ENCODE data around the gene PLCD4.

PLCD4 gene

GRCh38 chr2:218662377-218662776 lies 54.7 kb downstream of the PLCD4 start:
- ATAC-seq (replicated peaks) = no peak
- H3K27me3 Mint-ChIP-seq = no peaks in the 10 kb centered on the region
- H3K4me1 Mint-ChIP-seq (ENCODE audit: low read depth in 2 of 2) = peaks cover 25 to 27% of the 10 kb centered on the region in 2 donors
- no peak overlapping the region for H3K4me3 Mint-ChIP-seq
- no peaks in the 10 kb centered on the region for H3K9me3 Mint-ChIP-seq
- H3K27ac Mint-ChIP-seq = peak overlapping the region in 1 of 2 donors; percentile 80
- DNase-seq = no peak
- H3K36me3 Mint-ChIP-seq (ENCODE audit: insufficient read depth) = peaks cover 58% of the 10 kb centered on the region

DNA sequence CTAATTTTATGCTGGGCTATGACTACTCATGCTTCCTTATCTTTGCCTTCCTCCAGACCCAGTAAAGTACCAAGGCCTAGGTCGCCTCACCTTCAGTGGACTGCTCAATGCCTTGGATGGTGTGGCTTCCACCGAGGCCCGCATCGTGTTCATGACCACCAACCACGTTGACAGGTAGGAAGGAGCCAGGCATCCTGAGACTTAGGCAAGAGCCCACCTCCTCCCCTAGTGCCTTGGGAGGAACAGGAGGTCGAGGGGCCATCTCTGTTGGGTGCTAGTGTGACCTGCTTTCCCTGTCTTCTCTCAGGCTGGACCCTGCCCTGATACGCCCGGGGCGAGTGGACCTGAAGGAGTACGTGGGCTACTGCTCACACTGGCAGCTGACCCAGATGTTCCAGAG lies 55.1 kb downstream of the PLCD4 start:
- H3K4me3 Mint-ChIP-seq = no peak overlapping the region
- no peaks in the 10 kb centered on the region for H3K27me3 Mint-ChIP-seq
- H3K36me3 Mint-ChIP-seq (ENCODE audit: insufficient read depth) = peaks cover 60% of the 10 kb centered on the region
- no peaks in the 10 kb centered on the region for H3K9me3 Mint-ChIP-seq
- ATAC-seq (replicated peaks) = no peak
- peaks cover 22 to 24% of the 10 kb centered on the region in 2 donors for H3K4me1 Mint-ChIP-seq (ENCODE audit: low read depth in 2 of 2)
- peak overlapping the region in 1 of 2 donors; percentile 80 for H3K27ac Mint-ChIP-seq
- no peak for DNase-seq

GRCh38 chr2:218663901-218664300 lies 56.2 kb downstream of the PLCD4 start:
- Mint-ChIP-seq H3K27me3 (no peaks in the 10 kb centered on the region), H3K36me3 (ENCODE audit: insufficient read depth) (peaks cover 60% of the 10 kb centered on the region), H3K4me1 (ENCODE audit: low read depth in 2 of 2) (peaks cover 13 to 14% of the 10 kb centered on the region in 2 donors), H3K4me3 (no peak overlapping the region), H3K9me3 (no peaks in the 10 kb centered on the region), H3K27ac (no peak overlapping the region)
- no peak for ATAC-seq (replicated peaks)
- DNase-seq = no peak

GRCh38 chr2:218664653-218665052 lies 57.0 kb downstream of the PLCD4 start:
- H3K9me3 Mint-ChIP-seq = no peaks in the 10 kb centered on the region
- H3K27ac Mint-ChIP-seq = peak overlapping the region in 1 of 2 donors; percentile 51
- no peak for ATAC-seq (replicated peaks)
- no peak overlapping the region for H3K4me3 Mint-ChIP-seq
- H3K36me3 Mint-ChIP-seq (ENCODE audit: insufficient read depth) = peaks cover 55% of the 10 kb centered on the region
- H3K4me1 Mint-ChIP-seq (ENCODE audit: low read depth in 2 of 2) = peaks cover 8 to 10% of the 10 kb centered on the region in 2 donors
- H3K27me3 Mint-ChIP-seq = no peaks in the 10 kb centered on the region
- no peak for DNase-seq

GRCh38 chr2:218671097-218671653 lies 63.5 kb downstream of the PLCD4 start:
- Mint-ChIP-seq H3K36me3 (ENCODE audit: insufficient read depth) (peaks cover 27% of the 10 kb centered on the region), H3K9me3 (no peaks in the 10 kb centered on the region), H3K27me3 (no peaks in the 10 kb centered on the region), H3K4me1 (ENCODE audit: low read depth in 2 of 2) (peaks cover 16 to 26% of the 10 kb centered on the region in 2 donors), H3K4me3 (peak overlapping the region; percentile 96 to 97), H3K27ac (peak overlapping the region; percentile 97 to 99)
- ATAC-seq (replicated peaks) (no peak), DNase-seq (no peak)

DNA sequence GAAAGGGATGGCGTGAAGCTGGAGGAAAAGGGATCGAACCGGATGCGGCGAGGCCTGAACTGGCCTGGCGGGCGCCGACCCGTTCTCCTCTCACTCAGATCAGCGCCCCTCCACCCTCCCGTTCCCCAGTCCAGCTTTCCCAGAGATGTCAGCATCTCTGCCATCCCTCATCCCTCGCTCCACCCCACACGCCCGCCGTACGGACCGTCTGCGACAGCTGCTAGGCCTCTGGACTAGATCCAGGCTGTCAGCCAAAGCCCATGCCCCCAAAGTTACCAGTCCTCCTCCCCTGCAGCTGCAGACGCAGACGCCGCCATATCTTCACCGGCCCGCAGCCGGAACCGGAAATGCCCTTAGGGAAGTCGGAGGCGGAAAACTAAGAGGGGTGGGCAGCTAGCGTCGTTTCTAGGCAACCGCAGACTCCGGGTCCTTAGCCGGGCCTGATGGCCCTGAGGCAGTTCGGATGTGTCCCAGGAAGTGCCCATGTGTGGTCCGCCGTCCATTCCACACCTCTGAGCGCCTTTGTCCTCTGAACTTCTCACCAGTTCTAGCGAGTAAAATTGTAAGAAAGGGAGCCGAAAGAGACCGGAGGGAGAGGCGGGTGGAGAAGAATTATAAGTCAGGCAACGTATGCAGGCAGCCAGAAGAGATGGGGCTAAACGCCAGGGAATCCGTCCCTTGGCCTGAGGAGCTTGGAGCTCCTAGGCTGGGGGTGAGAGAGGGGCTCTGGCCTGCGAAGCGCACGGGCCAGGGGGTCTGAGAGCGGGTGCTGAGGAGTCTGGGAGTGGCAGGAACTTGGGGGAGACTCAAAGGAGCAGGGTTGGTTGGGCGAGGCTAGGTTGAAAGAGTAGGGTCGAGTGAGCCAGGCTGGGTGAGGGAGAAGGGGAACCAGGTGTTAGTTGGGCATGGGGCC lies 64.2 kb downstream of the PLCD4 start, which contains the start of the genes RNF25 and STK36:
TSS of gene RNF25 (minus strand) at position 349 of the 913 bp plus-strand sequence. CDS start at position 317, 32 bp downstream.
TSS of gene STK36 (plus strand) at position 433 of the 913 bp plus-strand sequence. CDS start 744 bp downstream, outside the sequence.
- Mint-ChIP-seq H3K4me1 (ENCODE audit: low read depth in 2 of 2) (peaks cover 16 to 26% of the 10 kb centered on the region in 2 donors), H3K27me3 (no peaks in the 10 kb centered on the region), H3K36me3 (ENCODE audit: insufficient read depth) (peaks cover 19% of the 10 kb centered on the region), H3K4me3 (peak within 1 kb of the TSS; percentile 96 to 97), H3K9me3 (no peaks in the 10 kb centered on the region), H3K27ac (peak within 1 kb of the TSS; percentile 97 to 99)
- peak; percentile 95 for ATAC-seq (replicated peaks)
- DNase-seq = peak; percentile 71 to 73 (median 72)

GRCh38 chr2:218679119-218679518 lies 71.4 kb downstream of the PLCD4 start:
- Mint-ChIP-seq H3K27ac (no peak overlapping the region), H3K36me3 (ENCODE audit: insufficient read depth) (no peaks in the 10 kb centered on the region), H3K4me1 (ENCODE audit: low read depth in 2 of 2) (no peaks in the 10 kb centered on the region), H3K4me3 (no peak overlapping the region), H3K9me3 (no peaks in the 10 kb centered on the region), H3K27me3 (no peaks in the 10 kb centered on the region)
- DNase-seq (no peak), ATAC-seq (replicated peaks) (no peak)

- DNase-seq (no peak), ATAC-seq (replicated peaks) (no peak)
- Mint-ChIP-seq H3K9me3 (no peaks in the 10 kb centered on the region), H3K4me1 (ENCODE audit: low read depth in 2 of 2) (no peaks in the 10 kb centered on the region), H3K4me3 (no peak overlapping the region), H3K36me3 (ENCODE audit: insufficient read depth) (no peaks in the 10 kb centered on the region), H3K27ac (no peak overlapping the region), H3K27me3 (no peaks in the 10 kb centered on the region)
Observed at GRCh38 chr2:218680061-218680460, 72.4 kb downstream of the PLCD4 start.

Measured in effector memory CD8-positive, alpha-beta T cell (primary cell).